Prostate gland (tissue), 2 donors: ENCODE data around the gene ADIPOR2. TPM values are rescaled to one million over a fixed set of nuclear protein-coding genes. Genes with fewer than 3 reads are reported as not detected.
"Not testable (repeated sequence)": the region's sequence is repeated elsewhere in the genome, so short reads cannot be mapped to it uniquely, and the experiment has no call there.

ENCODE experiments used
- DNase-seq: peaks from one replicate; pipeline ENCODE4 v3.0.0-alpha.2; 2019; ENCODE audit warnings: low spot score
- H3K27ac ChIP-seq, 2 donors: fragments of 200-600 bp; sonication (generic); 2 replicates each; pipeline ENCODE4 v1.5.1; 2017 to 2019
- H3K27me3 ChIP-seq: fragments of 200-600 bp; sonication (generic); replicated peaks from 2 replicates; pipeline ENCODE4 v1.5.1; 2019; ENCODE audit not compliant: insufficient read depth
- H3K36me3 ChIP-seq, 2 donors: fragments of 200-600 bp; sonication (generic); 1 replicate in 1 of 2; 2 replicates in 1 of 2; pipeline versions ENCODE4 v1.5.1 to v1.8.1; 2017 to 2019
- H3K4me1 ChIP-seq: fragments of 200-600 bp; sonication (generic); replicated peaks from 2 replicates; pipeline ENCODE4 v1.5.1; 2019
- H3K4me3 ChIP-seq, 2 donors: fragments of 200-600 bp; sonication (generic); 2 replicates each; pipeline ENCODE4 v1.5.1; 2017 to 2019
- H3K9me3 ChIP-seq: fragments of 200-600 bp; sonication (generic); 2 replicates; pipeline ENCODE4 v1.5.1; 2017
- POLR2A ChIP-seq: fragments of 450-650 bp; IDR thresholded peaks from one replicate; pipeline ENCODE4 v1.6.1; 2016; ENCODE audit warnings: antibody characterized with exemption, mild to moderate bottlenecking
- POLR2AphosphoS5 ChIP-seq: sonication (generic); formaldehyde crosslinking; IDR thresholded peaks from one replicate; pipeline ENCODE4 v1.6.1; 2017; ENCODE audit warnings: antibody characterized with exemption
- WGBS: methylation state at CpG from one replicate; pipeline ENCODE4 v1.1.5; 2018; 5-methylcytosine and 5-hydroxymethylcytosine counted together
- intact Hi-C: fragments of 100-400 bp; cut with DNase I; formaldehyde crosslinking; loops from one replicate; pipeline ENCODE4 v1.14.2; 2022
- total RNA-seq, 2 donors: library from RNA; depleted of rRNA; stranded (reverse); fragments of >200 nt; gene quantifications; one replicate each; pipeline ENCODE4 v1.1.0, GENCODE V29; 2016
- TF ChIP-seq, protein P1 (sequence below), 4 experiments: fragments of 200-600 bp in 2 of 4; fragments of 450-650 bp in 2 of 4; sonication (generic) in 2 of 4; IDR thresholded peaks; 1 replicate in 3 of 4; 2 replicates in 1 of 4; pipeline ENCODE4 v1.5.1; 2016 to 2019; ENCODE audit warnings: antibody characterized with exemption in 4 of 4, mild to moderate bottlenecking in 2 of 4, moderate library complexity in 2 of 4

Gene ADIPOR2
- total RNA-seq, 2 donors from 2014 or later: 23.7 to 46.2 TPM

DNA sequence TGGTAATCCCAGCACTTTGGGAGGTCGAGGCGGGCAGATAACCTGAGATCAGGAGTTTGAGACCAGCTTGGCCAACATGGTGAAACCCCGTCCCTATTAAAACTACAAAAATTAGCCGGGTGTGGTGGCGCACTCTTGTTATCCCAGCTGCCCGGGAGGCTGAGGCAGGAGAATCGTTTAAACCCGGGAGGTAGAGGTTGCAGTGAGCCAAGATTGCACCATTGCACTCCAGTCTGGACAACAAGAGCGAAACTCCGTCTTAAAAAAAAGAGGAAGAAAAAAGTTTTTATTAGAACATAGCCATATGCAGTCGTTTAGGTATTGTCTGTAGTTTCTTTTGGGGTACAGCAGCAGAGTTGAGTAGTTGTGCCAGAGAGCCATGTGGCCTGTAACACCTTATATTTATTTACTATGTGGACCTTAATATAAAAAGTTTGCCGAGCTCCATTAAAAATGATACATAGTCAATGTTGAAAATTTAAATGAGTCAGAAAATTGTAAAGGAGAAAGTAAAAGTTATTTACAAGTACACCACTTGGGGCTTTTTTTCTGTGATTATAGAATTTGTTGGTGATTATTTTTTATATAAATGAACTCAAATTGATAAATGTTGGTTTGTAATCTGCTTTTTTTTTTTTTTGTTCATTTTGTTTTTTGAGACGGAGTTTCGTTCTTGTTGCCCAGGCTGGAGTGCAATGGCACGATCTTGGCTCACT, 2.2 kb downstream of the ADIPOR2 start:
- WGBS: 82% methylated on average over 15 of the region's 15 CpGs
- Histone ChIP-seq H3K9me3 (no peaks in the 10 kb centered on the region), H3K4me3 (no peak overlapping the region), H3K4me1 (no peaks in the 10 kb centered on the region), H3K27ac (no peak overlapping the region), H3K36me3 (no peaks in the 10 kb centered on the region), H3K27me3 (no peaks in the 10 kb centered on the region)
- TF ChIP-seq, protein P1, sequence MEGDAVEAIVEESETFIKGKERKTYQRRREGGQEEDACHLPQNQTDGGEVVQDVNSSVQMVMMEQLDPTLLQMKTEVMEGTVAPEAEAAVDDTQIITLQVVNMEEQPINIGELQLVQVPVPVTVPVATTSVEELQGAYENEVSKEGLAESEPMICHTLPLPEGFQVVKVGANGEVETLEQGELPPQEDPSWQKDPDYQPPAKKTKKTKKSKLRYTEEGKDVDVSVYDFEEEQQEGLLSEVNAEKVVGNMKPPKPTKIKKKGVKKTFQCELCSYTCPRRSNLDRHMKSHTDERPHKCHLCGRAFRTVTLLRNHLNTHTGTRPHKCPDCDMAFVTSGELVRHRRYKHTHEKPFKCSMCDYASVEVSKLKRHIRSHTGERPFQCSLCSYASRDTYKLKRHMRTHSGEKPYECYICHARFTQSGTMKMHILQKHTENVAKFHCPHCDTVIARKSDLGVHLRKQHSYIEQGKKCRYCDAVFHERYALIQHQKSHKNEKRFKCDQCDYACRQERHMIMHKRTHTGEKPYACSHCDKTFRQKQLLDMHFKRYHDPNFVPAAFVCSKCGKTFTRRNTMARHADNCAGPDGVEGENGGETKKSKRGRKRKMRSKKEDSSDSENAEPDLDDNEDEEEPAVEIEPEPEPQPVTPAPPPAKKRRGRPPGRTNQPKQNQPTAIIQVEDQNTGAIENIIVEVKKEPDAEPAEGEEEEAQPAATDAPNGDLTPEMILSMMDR (IDR thresholded peaks at IDR 0.05): no peak
- TF ChIP-seq POLR2AphosphoS5: no peak
- no peak for TF ChIP-seq POLR2A
- intact Hi-C loops: no loop called here
- no peak for DNase-seq

DNA sequence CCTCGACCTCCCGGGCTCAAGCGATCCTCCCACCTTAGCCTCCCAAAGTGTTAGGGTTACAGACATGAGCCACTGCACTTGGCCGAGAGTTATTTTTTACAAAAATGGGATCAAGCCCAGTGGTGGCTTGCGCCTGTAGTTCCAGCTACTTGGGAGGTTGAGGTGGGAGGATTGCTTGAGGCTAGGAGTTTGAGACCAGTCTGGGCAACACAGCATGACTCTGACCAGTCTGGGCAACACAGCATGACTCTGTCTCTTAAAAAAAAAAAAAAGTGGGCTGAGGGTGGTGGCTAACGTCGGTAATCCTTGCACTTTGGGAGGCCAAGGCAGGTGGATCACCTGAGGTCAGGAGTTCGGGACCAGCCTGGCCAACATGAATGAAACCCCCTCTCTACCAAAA, 4.2 kb downstream of the ADIPOR2 start:
- H3K27me3 ChIP-seq, H3K4me1 ChIP-seq, H3K9me3 ChIP-seq, intact Hi-C loops, H3K27ac ChIP-seq, H3K4me3 ChIP-seq, DNase-seq, H3K36me3 ChIP-seq: not testable (repeated sequence)
- WGBS: 98% methylated on average over 8 of the region's 8 CpGs

DNA sequence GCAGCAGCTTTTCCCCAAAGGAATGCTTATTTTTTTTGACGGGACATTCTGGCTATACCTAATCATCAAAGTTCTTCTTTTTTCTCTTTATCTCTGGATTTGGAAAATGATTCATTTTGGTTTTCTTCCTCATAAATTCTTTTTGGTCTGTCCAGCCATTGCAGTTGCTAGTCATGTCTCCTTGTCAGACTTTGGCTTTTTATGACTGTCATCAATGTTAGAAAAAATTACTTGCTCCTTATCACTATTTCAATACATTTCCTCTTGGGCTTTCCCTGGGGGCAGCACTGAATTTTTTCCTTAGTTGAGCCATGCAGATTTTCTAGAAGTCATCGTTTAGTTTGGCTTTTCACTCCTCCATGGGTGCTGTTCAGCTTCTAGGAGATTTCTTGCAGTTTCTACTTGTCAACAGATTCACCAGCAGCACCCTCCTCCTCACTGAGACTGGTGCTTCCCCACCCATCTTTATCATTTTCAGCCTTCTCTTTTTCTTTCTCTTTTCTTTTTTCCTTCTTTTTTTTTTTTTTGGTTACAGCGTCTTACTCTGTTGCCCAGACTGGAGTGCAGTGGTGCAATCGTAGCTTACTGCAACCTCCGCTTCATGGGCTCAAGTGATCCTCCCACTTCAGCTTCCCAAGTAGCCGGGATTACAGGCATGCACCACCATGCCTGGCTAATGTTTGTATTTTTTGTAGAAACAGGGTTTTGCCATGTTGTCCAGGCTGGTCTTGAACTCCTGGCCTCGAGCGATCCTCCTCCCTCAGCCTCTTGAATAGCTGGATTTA, 5.2 kb downstream of the ADIPOR2 start:
- intact Hi-C loops: no loop called here
- H3K4me1 ChIP-seq: no peaks in the 10 kb centered on the region
- no peak for DNase-seq
- no peaks in the 10 kb centered on the region for H3K9me3 ChIP-seq
- H3K36me3 ChIP-seq: no peaks in the 10 kb centered on the region
- H3K27ac ChIP-seq: no peak overlapping the region
- TF ChIP-seq, protein P1 (IDR thresholded peaks at IDR 0.05): no peak
- TF ChIP-seq POLR2A (no peak), POLR2AphosphoS5 (no peak)
- H3K27me3 ChIP-seq: no peaks in the 10 kb centered on the region
- no peak overlapping the region for H3K4me3 ChIP-seq
- WGBS: 78% methylated on average over 8 of the region's 8 CpGs

DNA sequence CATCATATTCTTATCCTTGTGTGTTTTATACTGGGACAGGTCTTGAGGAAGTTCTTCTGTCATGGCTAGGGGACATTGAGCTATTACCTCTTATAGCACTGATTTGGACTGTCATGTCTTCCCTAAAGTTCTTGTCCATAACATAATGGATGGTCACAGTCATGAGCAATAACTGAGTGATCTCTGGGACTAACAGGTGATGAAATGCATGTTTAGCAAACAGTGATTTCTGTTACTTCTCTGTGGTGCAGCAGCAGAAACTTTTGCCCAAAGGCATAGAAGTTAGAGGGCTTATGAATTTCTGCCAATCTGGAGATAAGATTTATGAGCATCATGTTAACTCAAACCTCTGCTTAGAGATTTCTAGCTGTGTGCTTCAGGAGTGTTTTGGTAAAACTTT, 5.9 kb downstream of the ADIPOR2 start:
- TF ChIP-seq, protein P1 (IDR thresholded peaks at IDR 0.05): no peak
- no peak for TF ChIP-seq POLR2AphosphoS5
- no peak for TF ChIP-seq POLR2A
- intact Hi-C loops: no loop called here
- no peak overlapping the region for H3K27ac ChIP-seq
- no peaks in the 10 kb centered on the region for H3K4me1 ChIP-seq
- H3K27me3 ChIP-seq: no peaks in the 10 kb centered on the region
- DNase-seq: no peak
- H3K9me3 ChIP-seq: no peaks in the 10 kb centered on the region
- no peaks in the 10 kb centered on the region for H3K36me3 ChIP-seq
- no peak overlapping the region for H3K4me3 ChIP-seq

DNA sequence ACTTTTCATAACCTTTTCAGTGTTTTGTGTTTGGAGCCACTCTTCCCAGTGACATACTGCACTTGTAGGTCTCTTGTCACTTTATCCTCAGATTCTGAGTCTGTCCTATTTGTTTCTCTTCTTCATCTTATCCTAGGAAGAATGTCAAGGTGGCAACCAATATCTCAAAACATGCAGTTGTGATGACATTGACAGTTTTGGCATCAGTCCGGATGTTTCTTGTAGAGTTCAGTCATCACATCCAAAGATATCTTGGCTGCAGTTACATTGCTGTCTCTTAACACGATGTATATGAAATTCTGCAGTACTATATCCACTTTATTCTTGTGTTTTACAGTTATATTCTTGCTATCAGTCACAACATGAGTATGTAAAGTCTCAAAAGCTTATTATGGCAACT, 6.4 kb downstream of the ADIPOR2 start:
- H3K9me3 ChIP-seq: no peaks in the 10 kb centered on the region
- no peak overlapping the region for H3K4me3 ChIP-seq
- WGBS: 34% methylated on average over 2 of the region's 2 CpGs
- H3K27ac ChIP-seq: no peak overlapping the region
- no peaks in the 10 kb centered on the region for H3K4me1 ChIP-seq
- H3K27me3 ChIP-seq: no peaks in the 10 kb centered on the region
- H3K36me3 ChIP-seq: no peaks in the 10 kb centered on the region
- no peak for DNase-seq
- TF ChIP-seq POLR2A (no peak), POLR2AphosphoS5 (no peak)
- TF ChIP-seq, protein P1 (IDR thresholded peaks at IDR 0.05): no peak
- intact Hi-C loops: no loop called here
